ENCODE data around the gene SLC27A4.

DNA sequence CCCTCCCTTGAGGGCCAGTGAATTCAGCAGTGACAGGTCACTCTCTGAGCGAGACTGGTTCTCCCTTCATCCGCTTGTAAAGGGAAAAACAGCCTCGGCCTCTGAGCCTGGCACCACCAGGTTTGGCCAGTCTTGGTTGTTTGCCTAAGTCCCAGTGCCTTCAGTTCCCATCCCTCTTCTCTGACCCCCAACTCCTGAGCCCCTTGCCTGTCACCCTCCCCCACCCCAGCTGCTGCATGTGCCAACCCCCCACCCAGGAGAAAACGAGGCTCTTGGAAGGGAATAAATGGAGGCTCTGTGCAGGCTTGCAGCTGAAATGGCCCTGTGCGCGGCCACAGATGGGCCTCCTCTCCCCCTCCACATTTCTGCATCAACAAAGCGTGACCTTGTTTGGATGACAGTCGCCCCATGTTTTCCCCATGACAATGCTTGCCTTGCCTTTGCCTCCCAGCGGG lies 33.9 kb downstream of the SLC27A4 start:
- TF ChIP-seq, protein P1, sequence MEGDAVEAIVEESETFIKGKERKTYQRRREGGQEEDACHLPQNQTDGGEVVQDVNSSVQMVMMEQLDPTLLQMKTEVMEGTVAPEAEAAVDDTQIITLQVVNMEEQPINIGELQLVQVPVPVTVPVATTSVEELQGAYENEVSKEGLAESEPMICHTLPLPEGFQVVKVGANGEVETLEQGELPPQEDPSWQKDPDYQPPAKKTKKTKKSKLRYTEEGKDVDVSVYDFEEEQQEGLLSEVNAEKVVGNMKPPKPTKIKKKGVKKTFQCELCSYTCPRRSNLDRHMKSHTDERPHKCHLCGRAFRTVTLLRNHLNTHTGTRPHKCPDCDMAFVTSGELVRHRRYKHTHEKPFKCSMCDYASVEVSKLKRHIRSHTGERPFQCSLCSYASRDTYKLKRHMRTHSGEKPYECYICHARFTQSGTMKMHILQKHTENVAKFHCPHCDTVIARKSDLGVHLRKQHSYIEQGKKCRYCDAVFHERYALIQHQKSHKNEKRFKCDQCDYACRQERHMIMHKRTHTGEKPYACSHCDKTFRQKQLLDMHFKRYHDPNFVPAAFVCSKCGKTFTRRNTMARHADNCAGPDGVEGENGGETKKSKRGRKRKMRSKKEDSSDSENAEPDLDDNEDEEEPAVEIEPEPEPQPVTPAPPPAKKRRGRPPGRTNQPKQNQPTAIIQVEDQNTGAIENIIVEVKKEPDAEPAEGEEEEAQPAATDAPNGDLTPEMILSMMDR (IDR thresholded peaks at IDR 0.05): no peak
- no peak for TF ChIP-seq POLR2AphosphoS5 (IDR thresholded peaks at IDR 0.05)
